GM19324 (cell line): ENCODE data around the gene SEC23A.
A peak's percentile ranks its signal among the peaks of the same experiment; 100 is the strongest.

Experiments
- ATAC-seq: cut with Tn5 transposase; IDR thresholded peaks from one replicate; pipeline ENCODE4 v1.9.1; 2021; ENCODE audit warnings: mild to moderate bottlenecking, moderate library complexity; ENCODE audit not compliant: unreplicated experiment, low FRiP score

SEC23A gene

GRCh38 chr14:38994731-38995130, 108.3 kb downstream of the SEC23A start:
- ATAC-seq = no peak

GRCh38 chr14:38993981-38994380, 109.1 kb downstream of the SEC23A start:
- no peak for ATAC-seq

- no peak for ATAC-seq
Observed at GRCh38 chr14:38992067-38992844, 110.8 kb downstream of the SEC23A start.

GRCh38 chr14:38991299-38991698, 111.7 kb downstream of the SEC23A start:
- ATAC-seq = no peak

GRCh38 chr14:38989922-38990546, 113.0 kb downstream of the SEC23A start:
- ATAC-seq = peak; percentile 95

- ATAC-seq = no peak
Observed at GRCh38 chr14:38987781-38988180, 115.3 kb downstream of the SEC23A start.

- no peak for ATAC-seq
Observed at GRCh38 chr14:38982837-38983236, 120.2 kb downstream of the SEC23A start.

- ATAC-seq = no peak
Observed at GRCh38 chr14:38982278-38982677, 120.8 kb downstream of the SEC23A start.
